Measurements from ENCODE around the gene ERC1.

Gene ERC1

GRCh38 chr12:1403417-1403816, 412.4 kb downstream of the ERC1 start:
- no peaks in the 10 kb centered on the region for H3K9me3 ChIP-seq (ENCODE audit: control insufficient read depth, low read length)
- no peaks in the 10 kb centered on the region for H3K27me3 ChIP-seq (ENCODE audit: control insufficient read depth, insufficient read depth, low read length)
- no peaks in the 10 kb centered on the region for H3K36me3 ChIP-seq (ENCODE audit: control insufficient read depth, insufficient read depth, low read length)
- no peak overlapping the region for H3K9ac ChIP-seq (ENCODE audit: low read length)
- no peaks in the 10 kb centered on the region for H3K4me1 ChIP-seq (ENCODE audit: control insufficient read depth, insufficient read depth, low read length)
- H3K4me3 ChIP-seq (ENCODE audit: low read length), result no peak overlapping the region

GRCh38 chr12:1405619-1406018, 414.6 kb downstream of the ERC1 start:
- Histone ChIP-seq H3K4me3 (ENCODE audit: low read length) (no peak overlapping the region), H3K9ac (ENCODE audit: low read length) (no peak overlapping the region), H3K27me3 (ENCODE audit: control insufficient read depth, insufficient read depth, low read length) (no peaks in the 10 kb centered on the region), H3K36me3 (ENCODE audit: control insufficient read depth, insufficient read depth, low read length) (peaks cover 6% of the 10 kb centered on the region), H3K4me1 (ENCODE audit: control insufficient read depth, insufficient read depth, low read length) (no peaks in the 10 kb centered on the region), H3K9me3 (ENCODE audit: control insufficient read depth, low read length) (no peaks in the 10 kb centered on the region)

- H3K4me1 ChIP-seq (ENCODE audit: control insufficient read depth, insufficient read depth, low read length), result no peaks in the 10 kb centered on the region
- H3K9me3 ChIP-seq (ENCODE audit: control insufficient read depth, low read length), result no peaks in the 10 kb centered on the region
- H3K27me3 ChIP-seq (ENCODE audit: control insufficient read depth, insufficient read depth, low read length), result no peaks in the 10 kb centered on the region
- peaks cover 6% of the 10 kb centered on the region for H3K36me3 ChIP-seq (ENCODE audit: control insufficient read depth, insufficient read depth, low read length)
- H3K4me3 ChIP-seq (ENCODE audit: low read length), result no peak overlapping the region
- H3K9ac ChIP-seq (ENCODE audit: low read length), result no peak overlapping the region
Measured at GRCh38 chr12:1410794-1411193, 419.8 kb downstream of the ERC1 start.

GRCh38 chr12:1413930-1414329, 422.9 kb downstream of the ERC1 start:
- Histone ChIP-seq H3K9ac (ENCODE audit: low read length) (no peak overlapping the region), H3K36me3 (ENCODE audit: control insufficient read depth, insufficient read depth, low read length) (peaks cover 3% of the 10 kb centered on the region), H3K4me1 (ENCODE audit: control insufficient read depth, insufficient read depth, low read length) (no peaks in the 10 kb centered on the region), H3K9me3 (ENCODE audit: control insufficient read depth, low read length) (no peaks in the 10 kb centered on the region), H3K27me3 (ENCODE audit: control insufficient read depth, insufficient read depth, low read length) (no peaks in the 10 kb centered on the region), H3K4me3 (ENCODE audit: low read length) (no peak overlapping the region)

- no peaks in the 10 kb centered on the region for H3K36me3 ChIP-seq (ENCODE audit: control insufficient read depth, insufficient read depth, low read length)
- H3K27me3 ChIP-seq (ENCODE audit: control insufficient read depth, insufficient read depth, low read length), result no peaks in the 10 kb centered on the region
- no peak overlapping the region for H3K4me3 ChIP-seq (ENCODE audit: low read length)
- no peaks in the 10 kb centered on the region for H3K4me1 ChIP-seq (ENCODE audit: control insufficient read depth, insufficient read depth, low read length)
- no peak overlapping the region for H3K9ac ChIP-seq (ENCODE audit: low read length)
- H3K9me3 ChIP-seq (ENCODE audit: control insufficient read depth, low read length), result no peaks in the 10 kb centered on the region
Measured at GRCh38 chr12:1418144-1418543, 427.1 kb downstream of the ERC1 start.

- Histone ChIP-seq H3K4me3 (ENCODE audit: low read length) (no peak overlapping the region), H3K9ac (ENCODE audit: low read length) (no peak overlapping the region), H3K9me3 (ENCODE audit: control insufficient read depth, low read length) (no peaks in the 10 kb centered on the region), H3K4me1 (ENCODE audit: control insufficient read depth, insufficient read depth, low read length) (no peaks in the 10 kb centered on the region), H3K36me3 (ENCODE audit: control insufficient read depth, insufficient read depth, low read length) (no peaks in the 10 kb centered on the region), H3K27me3 (ENCODE audit: control insufficient read depth, insufficient read depth, low read length) (no peaks in the 10 kb centered on the region)
Measured at GRCh38 chr12:1419849-1420371, 428.9 kb downstream of the ERC1 start.

- no peaks in the 10 kb centered on the region for H3K4me1 ChIP-seq (ENCODE audit: control insufficient read depth, insufficient read depth, low read length)
- no peaks in the 10 kb centered on the region for H3K36me3 ChIP-seq (ENCODE audit: control insufficient read depth, insufficient read depth, low read length)
- no peak overlapping the region for H3K9ac ChIP-seq (ENCODE audit: low read length)
- no peak overlapping the region for H3K4me3 ChIP-seq (ENCODE audit: low read length)
- no peaks in the 10 kb centered on the region for H3K27me3 ChIP-seq (ENCODE audit: control insufficient read depth, insufficient read depth, low read length)
- no peaks in the 10 kb centered on the region for H3K9me3 ChIP-seq (ENCODE audit: control insufficient read depth, low read length)
Measured at GRCh38 chr12:1421091-1421846, 430.2 kb downstream of the ERC1 start.

GRCh38 chr12:1422604-1423315, 431.7 kb downstream of the ERC1 start:
- no peaks in the 10 kb centered on the region for H3K36me3 ChIP-seq (ENCODE audit: control insufficient read depth, insufficient read depth, low read length)
- H3K4me1 ChIP-seq (ENCODE audit: control insufficient read depth, insufficient read depth, low read length), result no peaks in the 10 kb centered on the region
- no peak overlapping the region for H3K4me3 ChIP-seq (ENCODE audit: low read length)

GRCh38 chr12:1424674-1425395, 433.8 kb downstream of the ERC1 start:
- Histone ChIP-seq H3K4me3 (ENCODE audit: low read length) (no peak overlapping the region), H3K9me3 (ENCODE audit: control insufficient read depth, low read length) (no peaks in the 10 kb centered on the region), H3K9ac (ENCODE audit: low read length) (no peak overlapping the region), H3K27me3 (ENCODE audit: control insufficient read depth, insufficient read depth, low read length) (no peaks in the 10 kb centered on the region), H3K4me1 (ENCODE audit: control insufficient read depth, insufficient read depth, low read length) (no peaks in the 10 kb centered on the region), H3K36me3 (ENCODE audit: control insufficient read depth, insufficient read depth, low read length) (no peaks in the 10 kb centered on the region)

More at GRCh38 chr12:1422604-1423315, 431.7 kb downstream of the ERC1 start:
- Histone ChIP-seq H3K9ac (ENCODE audit: low read length) (no peak overlapping the region), H3K27me3 (ENCODE audit: control insufficient read depth, insufficient read depth, low read length) (no peaks in the 10 kb centered on the region), H3K9me3 (ENCODE audit: control insufficient read depth, low read length) (no peaks in the 10 kb centered on the region)

GRCh38 chr12:1425396-1425729, 434.3 kb downstream of the ERC1 start:
- Histone ChIP-seq H3K9me3 (ENCODE audit: control insufficient read depth, low read length) (no peaks in the 10 kb centered on the region), H3K36me3 (ENCODE audit: control insufficient read depth, insufficient read depth, low read length) (no peaks in the 10 kb centered on the region), H3K4me1 (ENCODE audit: control insufficient read depth, insufficient read depth, low read length) (no peaks in the 10 kb centered on the region), H3K27me3 (ENCODE audit: control insufficient read depth, insufficient read depth, low read length) (no peaks in the 10 kb centered on the region), H3K9ac (ENCODE audit: low read length) (no peak overlapping the region), H3K4me3 (ENCODE audit: low read length) (no peak overlapping the region)

- Histone ChIP-seq H3K27me3 (ENCODE audit: control insufficient read depth, insufficient read depth, low read length) (no peaks in the 10 kb centered on the region), H3K9me3 (ENCODE audit: control insufficient read depth, low read length) (no peaks in the 10 kb centered on the region), H3K9ac (ENCODE audit: low read length) (no peak overlapping the region), H3K4me3 (ENCODE audit: low read length) (no peak overlapping the region), H3K4me1 (ENCODE audit: control insufficient read depth, insufficient read depth, low read length) (no peaks in the 10 kb centered on the region), H3K36me3 (ENCODE audit: control insufficient read depth, insufficient read depth, low read length) (no peaks in the 10 kb centered on the region)
Measured at GRCh38 chr12:1428671-1429070, 437.6 kb downstream of the ERC1 start.

GRCh38 chr12:1429980-1430379, 439.0 kb downstream of the ERC1 start:
- Histone ChIP-seq H3K9ac (ENCODE audit: low read length) (no peak overlapping the region), H3K9me3 (ENCODE audit: control insufficient read depth, low read length) (no peaks in the 10 kb centered on the region), H3K4me1 (ENCODE audit: control insufficient read depth, insufficient read depth, low read length) (no peaks in the 10 kb centered on the region), H3K36me3 (ENCODE audit: control insufficient read depth, insufficient read depth, low read length) (no peaks in the 10 kb centered on the region), H3K27me3 (ENCODE audit: control insufficient read depth, insufficient read depth, low read length) (no peaks in the 10 kb centered on the region), H3K4me3 (ENCODE audit: low read length) (no peak overlapping the region)
